Measurements from ENCODE around the gene CNNM3.

- TF ChIP-seq CTCF (conservative IDR thresholded peaks at IDR 0.05; ENCODE audit: low read length), result no peak
- TF ChIP-seq EZH2phosphoT487 (IDR thresholded peaks at IDR 0.05; ENCODE audit: borderline replicate concordance, low read depth, low read length), result no peak
These were observed 47.9 kb upstream of the CNNM3 start for GRCh38 chr2:96768083-96768561.
